Ishikawa (cell line): ENCODE results near the gene TBX1.
A peak's percentile ranks its signal among the peaks of the same experiment; 100 is the strongest.

Experiments used
- CEBPB ChIP-seq: IDR thresholded peaks from 2 replicates; pipeline ENCODE4 v1.6.1; 2012
- CREB1 ChIP-seq: IDR thresholded peaks from 2 replicates; pipeline ENCODE4 v1.6.1; 2012; ENCODE audit warnings: low read depth
- EGR1 ChIP-seq: IDR thresholded peaks from 2 replicates; pipeline ENCODE4 v1.6.1; 2012
- EP300 ChIP-seq: IDR thresholded peaks from 2 replicates; pipeline ENCODE4 v1.6.1; 2012; ENCODE audit warnings: borderline replicate concordance
- FOXM1 ChIP-seq: IDR thresholded peaks from 2 replicates; pipeline ENCODE4 v1.6.1; 2012; ENCODE audit warnings: low read depth, borderline replicate concordance
- MAX ChIP-seq: IDR thresholded peaks from 2 replicates; pipeline ENCODE4 v1.6.1; 2012
- NFIC ChIP-seq: IDR thresholded peaks from 2 replicates; pipeline ENCODE4 v1.6.1; 2012
- RAD21 ChIP-seq: IDR thresholded peaks from 2 replicates; pipeline ENCODE4 v1.6.1; 2012; ENCODE audit warnings: low read depth
- REST ChIP-seq: IDR thresholded peaks from 2 replicates; pipeline ENCODE4 v1.6.1; 2012; ENCODE audit warnings: low read depth, mild to moderate bottlenecking
- TAF1 ChIP-seq: IDR thresholded peaks from 2 replicates; pipeline ENCODE4 v1.6.1; 2012; ENCODE audit warnings: low read depth, mild to moderate bottlenecking
- TCF12 ChIP-seq: IDR thresholded peaks from 2 replicates; pipeline ENCODE4 v1.6.1; 2012; ENCODE audit warnings: low read depth
- TEAD4 ChIP-seq: IDR thresholded peaks from 2 replicates; pipeline ENCODE4 v1.6.1; 2012
- USF1 ChIP-seq: IDR thresholded peaks from 2 replicates; pipeline ENCODE4 v1.6.1; 2012
- ZBTB7A ChIP-seq: IDR thresholded peaks from 2 replicates; pipeline ENCODE4 v1.6.1; 2012; ENCODE audit warnings: low read depth

The TBX1 gene

GRCh38 chr22:19755722-19756287 is 4.8 kb upstream of the TBX1 start:
- TF ChIP-seq CEBPB (no peak), EGR1 (no peak), NFIC (no peak), TEAD4 (no peak), MAX (no peak), TAF1 (no peak), FOXM1 (no peak), TCF12 (no peak), REST (no peak), USF1 (no peak)

- no peak for TF ChIP-seq TAF1
- peak; percentile 48 for TF ChIP-seq MAX
- TF ChIP-seq RAD21 = peak; percentile 67; the same call in 1 of the 2 replicates
- no peak for TF ChIP-seq FOXM1
Measured at GRCh38 chr22:19756288-19757128, 4.1 kb upstream of the TBX1 start.

- TF ChIP-seq TAF1 (no peak), EP300 (no peak), RAD21 (no peak), ZBTB7A (no peak), MAX (no peak)
Measured at GRCh38 chr22:19757140-19757984, 3.2 kb upstream of the TBX1 start.

- TF ChIP-seq MAX = no peak
Measured at GRCh38 chr22:19757985-19758895, 2.3 kb upstream of the TBX1 start.

- TF ChIP-seq USF1 (no peak), TAF1 (no peak), TCF12 (no peak), EP300 (no peak), ZBTB7A (0 out of 2 replicates have a peak, but pooled peaks have one; percentile 29), RAD21 (no peak)
Measured at GRCh38 chr22:19758896-19759426, 1.6 kb upstream of the TBX1 start.

GRCh38 chr22:19759427-19760057 is 1.0 kb upstream of the TBX1 start:
- TF ChIP-seq USF1 = no peak
- no peak for TF ChIP-seq EP300
- TF ChIP-seq REST = no peak
- TF ChIP-seq TCF12 = no peak
- TF ChIP-seq EGR1 = no peak
- no peak for TF ChIP-seq ZBTB7A
- no peak for TF ChIP-seq NFIC
- no peak for TF ChIP-seq TEAD4
- no peak for TF ChIP-seq CREB1
